H1 (cell line): ENCODE results near the gene TROAP. TPM values are rescaled to one million over a fixed set of nuclear protein-coding genes. Genes with fewer than 3 reads are reported as not detected.
"Not testable (repeated sequence)": the region's sequence is repeated elsewhere in the genome, so short reads cannot be mapped to it uniquely, and the experiment has no call there.

Experiments used
- CTCF ChIA-PET: fragments of 300-600 bp; sonication (Branson Sonifier 250); formaldehyde crosslinking; loops from one replicate; lab custom pipeline; 2021; ENCODE audit not compliant: partially characterized antibody; lab: Charles Lee
- POLR2A ChIA-PET: fragments of 300-600 bp; sonication (Branson Sonifier 250); formaldehyde crosslinking; loops from one replicate; lab custom pipeline; 2021; ENCODE audit warnings: inconsistent platforms; ENCODE audit not compliant: partially characterized antibody; lab: Charles Lee
- DNase-seq, 2 experiments: peaks; one replicate each; pipeline versions ENCODE4 v3.0.0 to v3.0.0-alpha.2; 2010 to 2022; ENCODE audit warnings: low spot score in 2 of 2, low read depth in 1 of 2, mixed read lengths in 1 of 2
- FAIRE-seq: peaks from 2 replicates; lab custom pipeline; 2011; peaks lifted over from hg19 to GRCh38; lab: Jason Lieb, UNC
- H2AFZ ChIP-seq: 2 replicates; pipeline ENCODE4 v1.8.1; 2012; ENCODE audit warnings: low read length, inconsistent platforms
- H2AK5ac ChIP-seq: 2 replicates; pipeline ENCODE4 v1.6.1; 2013; ENCODE audit warnings: low read depth, low read length
- H2BK120ac ChIP-seq: replicated peaks from 2 replicates; pipeline ENCODE3; 2013; ENCODE audit warnings: low read depth, low read length, inconsistent platforms
- H2BK12ac ChIP-seq: 2 replicates; pipeline ENCODE4 v1.6.1; 2013; ENCODE audit warnings: low read depth, low read length
- H2BK15ac ChIP-seq: 2 replicates; pipeline ENCODE4 v1.6.1; 2013; ENCODE audit warnings: low read length
- H2BK20ac ChIP-seq: 2 replicates; pipeline ENCODE4 v1.6.1; 2013; ENCODE audit warnings: low read length
- H2BK5ac ChIP-seq: 2 replicates; pipeline ENCODE4 v1.6.1; 2013; ENCODE audit warnings: low read depth, low read length
- H3K14ac ChIP-seq: 2 replicates; pipeline ENCODE4 v1.6.1; 2013; ENCODE audit warnings: inconsistent platforms; ENCODE audit not compliant: insufficient read length
- H3K18ac ChIP-seq: 2 replicates; pipeline ENCODE4 v1.6.1; 2013; ENCODE audit warnings: low read length; ENCODE audit errors: extremely low read depth
- H3K23ac ChIP-seq: 2 replicates; pipeline ENCODE4 v1.6.1; 2013; ENCODE audit warnings: inconsistent platforms; ENCODE audit not compliant: insufficient read length
- H3K23me2 ChIP-seq: 2 replicates; pipeline ENCODE4 v1.6.1; 2013; ENCODE audit warnings: low read depth, low read length
- H3K27ac ChIP-seq: 2 replicates; pipeline ENCODE4 v1.6.1; 2011; ENCODE audit warnings: low read depth, low read length, inconsistent platforms
- H3K27me3 ChIP-seq, 4 experiments: replicated peaks in 1 of 4; 1 replicate in 1 of 4; 2 replicates in 3 of 4; pipeline versions ENCODE4 v1.6.1 to v1.8.1; 2011 to 2013; ENCODE audit warnings: low read length in 3 of 4, mild to moderate bottlenecking in 3 of 4, inconsistent platforms in 2 of 4, mixed read lengths in 2 of 4, moderate library complexity in 1 of 4; ENCODE audit not compliant: control insufficient read depth in 3 of 4, insufficient read depth in 3 of 4; ENCODE audit errors: extremely low read depth in 1 of 4
- H3K36me3 ChIP-seq, 4 experiments: 2 replicates each; pipeline versions ENCODE4 v1.6.1 to v1.8.1; 2011 to 2013; ENCODE audit warnings: mild to moderate bottlenecking in 4 of 4, low read length in 3 of 4, moderate library complexity in 2 of 4, control low read depth in 1 of 4, inconsistent platforms in 1 of 4; ENCODE audit not compliant: insufficient read depth in 4 of 4, control insufficient read depth in 2 of 4
- H3K4ac ChIP-seq: replicated peaks from 2 replicates; pipeline ENCODE3; 2013; ENCODE audit warnings: low read length, low read depth, mixed read lengths, inconsistent platforms; ENCODE audit not compliant: insufficient read length
- H3K4me1 ChIP-seq, 4 experiments: replicated peaks in 1 of 4; 1 replicate in 1 of 4; 2 replicates in 3 of 4; pipeline versions ENCODE4 v1.6.1 to v1.8.1; 2011 to 2013; ENCODE audit warnings: low read length in 3 of 4, inconsistent platforms in 2 of 4, mixed read lengths in 1 of 4; ENCODE audit not compliant: insufficient read depth in 4 of 4, control insufficient read depth in 3 of 4
- H3K4me2 ChIP-seq, 2 experiments: 2 replicates each; pipeline versions ENCODE4 v1.6.1 to v1.8.1; 2011 to 2013; ENCODE audit warnings: low read depth in 2 of 2, low read length in 2 of 2, control low read depth in 1 of 2, inconsistent platforms in 1 of 2, mild to moderate bottlenecking in 1 of 2; ENCODE audit not compliant: insufficient read depth in 1 of 2
- H3K4me3 ChIP-seq, 4 experiments: fragments of 200-600, 300-600 bp in 1 of 4; sonication (generic), shearing (Covaris generic), sonication (Bioruptor Twin) in 1 of 4; 2 replicates each; pipeline versions ENCODE4 v1.5.1 to v1.8.1; 2011 to 2016; ENCODE audit warnings: low read length in 4 of 4, low read depth in 3 of 4, control low read depth in 2 of 4, inconsistent platforms in 2 of 4, mild to moderate bottlenecking in 2 of 4, mixed read lengths in 1 of 4, moderate library complexity in 1 of 4; ENCODE audit not compliant: insufficient read depth in 2 of 4; ENCODE audit errors: extremely low read depth in 1 of 4
- H3K56ac ChIP-seq: replicated peaks from 2 replicates; pipeline ENCODE3; 2013; ENCODE audit warnings: low read depth, mild to moderate bottlenecking, mixed read lengths, low read length, inconsistent platforms; ENCODE audit not compliant: insufficient read length
- H3K79me1 ChIP-seq: 2 replicates; pipeline ENCODE4 v1.6.1; 2013; ENCODE audit warnings: low read depth, low read length, control low read depth
- H3K79me2 ChIP-seq, 2 experiments: 2 replicates each; pipeline versions ENCODE4 v1.6.1 to v1.8.1; 2012 to 2013; ENCODE audit warnings: low read length in 2 of 2, mild to moderate bottlenecking in 2 of 2, inconsistent platforms in 1 of 2; ENCODE audit not compliant: insufficient read depth in 2 of 2, control insufficient read depth in 1 of 2
- H3K9ac ChIP-seq, 4 experiments: replicated peaks in 1 of 4; 1 replicate in 1 of 4; 2 replicates in 3 of 4; pipeline versions ENCODE4 v1.6.1 to v1.8.1; 2011 to 2013; ENCODE audit warnings: low read depth in 3 of 4, low read length in 3 of 4, control low read depth in 2 of 4, mild to moderate bottlenecking in 2 of 4, moderate library complexity in 2 of 4, inconsistent platforms in 1 of 4; ENCODE audit errors: extremely low read depth in 1 of 4
- H3K9me3 ChIP-seq, 2 experiments: 2 replicates each; pipeline versions ENCODE4 v1.6.1 to v1.8.1; 2012 to 2013; ENCODE audit warnings: mild to moderate bottlenecking in 2 of 2, moderate library complexity in 2 of 2, control low read depth in 1 of 2, inconsistent platforms in 1 of 2, low read depth in 1 of 2, low read length in 1 of 2, mixed read lengths in 1 of 2; ENCODE audit not compliant: insufficient read depth in 2 of 2
- H4K20me1 ChIP-seq, 2 experiments: replicated peaks in 1 of 2; 2 replicates each; pipeline versions ENCODE3 to v1.8.1; 2011 to 2013; ENCODE audit warnings: inconsistent platforms in 2 of 2, low read length in 2 of 2, mild to moderate bottlenecking in 1 of 2; ENCODE audit not compliant: insufficient read depth in 2 of 2, control insufficient read depth in 1 of 2
- H4K5ac ChIP-seq: 2 replicates; pipeline ENCODE4 v1.6.1; 2013; ENCODE audit warnings: low read length, low read depth, mixed read lengths, inconsistent platforms; ENCODE audit not compliant: insufficient read length
- H4K8ac ChIP-seq: 2 replicates; pipeline ENCODE4 v1.8.0; 2013; ENCODE audit warnings: mild to moderate bottlenecking, moderate library complexity, low read length, inconsistent platforms; ENCODE audit not compliant: insufficient read depth; ENCODE audit errors: extremely low read depth
- H4K91ac ChIP-seq: replicated peaks from 2 replicates; pipeline ENCODE3; 2013; ENCODE audit warnings: low read length, mixed read lengths, inconsistent platforms; ENCODE audit not compliant: insufficient read length
- WGBS, 2 experiments: shearing (Covaris generic) in 1 of 2; methylation state at CpG; one replicate each; pipeline versions ENCODE4 v1.1.6 to v1.1.7; 2013 to 2015; ENCODE audit warnings: low lambda C conversion rate in 2 of 2, mixed read lengths in 2 of 2, inconsistent platforms in 1 of 2, low coverage in 1 of 2, missing lambda C conversion rate in 1 of 2; ENCODE audit not compliant: insufficient replicate concordance in 2 of 2, insufficient coverage in 1 of 2, insufficient read length in 1 of 2; ENCODE audit errors: extremely low coverage in 1 of 2, missing lambda C conversion rate in 1 of 2; 5-methylcytosine and 5-hydroxymethylcytosine counted together
- polyA plus RNA-seq, 7 experiments: library from polyadenylated mRNA; depleted of rRNA in 3 of 7; stranded (reverse) in 5 of 7; unstranded in 2 of 7; fragments of >200 nt in 5 of 7; fragments of 200-250 nt in 2 of 7; gene quantifications; 1 replicate in 5 of 7; 2 replicates in 1 of 7; 4 replicates in 1 of 7; pipeline versions ENCODE4 v1.2.1 to v1.2.3, GENCODE V29; 2011 to 2013; ENCODE audit warnings: missing spikeins in 2 of 7, mixed read lengths in 2 of 7
- total RNA-seq: library from RNA; stranded (reverse); fragmentation: NEBNext Ultra II Directional; extraction: Animal tissue kit (Norgen Biotek cat#: 25700); gene quantifications from 2 replicates; pipeline ENCODE4 v1.2.1, GENCODE V29; 2021

The TROAP gene
- total and polyA plus RNA-seq, 2 of the 8 experiments (the other 6 are each of a cell fraction or from before 2014, with no cell fraction given): 36.7 to 52.0 TPM

- not testable (repeated sequence) for H2AFZ ChIP-seq, H4K5ac ChIP-seq, H2BK12ac ChIP-seq, H3K79me1 ChIP-seq, H3K18ac ChIP-seq, H3K23ac ChIP-seq, H3K4me3 ChIP-seq, H3K9ac ChIP-seq, DNase-seq, H2AK5ac ChIP-seq, H3K9me3 ChIP-seq, H3K4ac ChIP-seq, FAIRE-seq, H3K14ac ChIP-seq, H3K27me3 ChIP-seq, H2BK15ac ChIP-seq, H4K8ac ChIP-seq, H2BK5ac ChIP-seq, H4K91ac ChIP-seq, H2BK120ac ChIP-seq, H2BK20ac ChIP-seq, H3K79me2 ChIP-seq, H3K23me2 ChIP-seq, H4K20me1 ChIP-seq, H3K36me3 ChIP-seq, H3K4me2 ChIP-seq, H3K27ac ChIP-seq
- Histone ChIP-seq H3K56ac (peak overlapping the region; percentile 67), H3K4me1 (peaks cover 4 to 13% (median 6%) of the 10 kb centered on the region in 4 experiments; a peak in 6 of 7 replicates)
- 83% methylated on average over 7 of the region's 9 CpGs; no CpG with 5 or more reads in 1 of the 2 experiments for WGBS, 2 experiments
- POLR2A ChIA-PET: interaction anchor here (1.0 to 4.6 kb wide), 2 partner anchors 13 to 15 kb away, joined by 3 to 37 read pairs; no protein-coding TSS in a partner anchor
- CTCF ChIA-PET: interaction anchor here (0.7 to 9.2 kb wide), 3 partner anchors 25 to 207 kb away, joined by 3 to 76 read pairs (median 3); partner anchors contain the start of gene PRPH
Measured at GRCh38 chr12:49320411-49321103, 2.5 kb upstream of the TROAP start.
